ENCODE results near the gene ZNF532.

Gene ZNF532

GRCh38 chr18:58975781-58976180 lies 111.1 kb downstream of the ZNF532 start:
- no peak for TF ChIP-seq CTCF (IDR thresholded peaks at IDR 0.05)
- peak overlapping the region; percentile 22 for H3K4me3 ChIP-seq
- H3K27ac ChIP-seq: peak overlapping the region; percentile 40 to 75
- DNase-seq (ENCODE audit: low spot score): no peak

GRCh38 chr18:58977223-58977622 lies 112.5 kb downstream of the ZNF532 start:
- TF ChIP-seq CTCF (IDR thresholded peaks at IDR 0.05): no peak
- Histone ChIP-seq H3K27ac (peak overlapping the region in 1 of 2 donors; percentile 13), H3K4me3 (no peak overlapping the region)
- no peak for DNase-seq (ENCODE audit: low spot score)

GRCh38 chr18:58977801-58978200 lies 113.1 kb downstream of the ZNF532 start:
- no peak for DNase-seq (ENCODE audit: low spot score)
- Histone ChIP-seq H3K4me3 (no peak overlapping the region), H3K27ac (no peak overlapping the region)
- TF ChIP-seq CTCF (IDR thresholded peaks at IDR 0.05): no peak

GRCh38 chr18:58978916-58979315 lies 114.2 kb downstream of the ZNF532 start:
- no peak for DNase-seq (ENCODE audit: low spot score)
- Histone ChIP-seq H3K4me3 (no peak overlapping the region), H3K27ac (no peak overlapping the region)
- no peak for TF ChIP-seq CTCF (IDR thresholded peaks at IDR 0.05)

GRCh38 chr18:58979615-58980014 lies 114.9 kb downstream of the ZNF532 start:
- H3K27ac ChIP-seq: no peak overlapping the region
- no peak for DNase-seq (ENCODE audit: low spot score)
- no peak for TF ChIP-seq CTCF (IDR thresholded peaks at IDR 0.05)
- no peak overlapping the region for H3K4me3 ChIP-seq

- no peak for DNase-seq (ENCODE audit: low spot score)
- no peak overlapping the region for H3K4me3 ChIP-seq
- TF ChIP-seq CTCF (IDR thresholded peaks at IDR 0.05): no peak
- no peak overlapping the region for H3K27ac ChIP-seq
Observed at GRCh38 chr18:58980991-58981390, 116.3 kb downstream of the ZNF532 start.

GRCh38 chr18:58983260-58984155 lies 118.8 kb downstream of the ZNF532 start:
- no peak overlapping the region for H3K27ac ChIP-seq
- DNase-seq (ENCODE audit: low spot score): no peak
- no peak overlapping the region for H3K4me3 ChIP-seq
- TF ChIP-seq CTCF (IDR thresholded peaks at IDR 0.05): no peak

Measured in coronary artery (tissue), 2 donors.